Endometrial microvascular endothelial cells (primary cell): ENCODE measurements around the gene ALDH1L1. TPM values are rescaled to one million over a fixed set of nuclear protein-coding genes. Genes with fewer than 3 reads are reported as not detected.

Experiments used
- in situ Hi-C: cut with HindIII; loops from 2 replicates; pipeline ENCODE4 v1.10.0; 2017; ENCODE audit warnings: low sequenced_read_pairs, low pct_unique_long_range_greater_than_20kb; ENCODE audit errors: inconsistent ontology term
- total RNA-seq: library from RNA; depleted of rRNA; stranded (reverse); fragments of >200 nt; gene quantifications from one replicate; pipeline ENCODE4 v1.2.3, GENCODE V29; 2015; ENCODE audit errors: inconsistent ontology term

The ALDH1L1 gene
- total RNA-seq, 1 donor from 2014 or later = not detected

GRCh38 chr3:126158016-126158911 lies 22.1 kb downstream of the ALDH1L1 start:
- in situ Hi-C loops = no loop called here

GRCh38 chr3:126157083-126157768 lies 23.2 kb downstream of the ALDH1L1 start:
- in situ Hi-C loops = no loop called here

DNA sequence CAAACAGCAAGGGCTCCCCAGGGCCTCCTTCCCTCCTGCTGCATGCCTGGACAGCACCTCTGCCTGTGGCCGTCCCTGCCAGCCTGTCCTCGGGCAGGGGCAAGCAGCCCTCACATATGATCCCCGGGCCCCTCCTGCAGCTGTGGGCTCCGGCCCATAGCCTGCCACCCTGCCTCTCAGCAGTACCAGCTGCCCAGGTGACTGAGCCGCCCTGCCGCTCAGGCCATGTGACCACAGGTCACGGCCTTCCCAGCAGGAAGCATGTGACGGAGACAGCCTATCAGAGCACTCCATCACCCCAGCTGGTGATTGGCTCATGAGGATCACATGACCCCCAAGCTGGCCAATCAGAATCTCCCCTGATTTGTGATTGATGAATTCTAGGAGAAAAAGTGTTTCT lies 23.9 kb downstream of the ALDH1L1 start:
- in situ Hi-C loops = no loop called here

DNA sequence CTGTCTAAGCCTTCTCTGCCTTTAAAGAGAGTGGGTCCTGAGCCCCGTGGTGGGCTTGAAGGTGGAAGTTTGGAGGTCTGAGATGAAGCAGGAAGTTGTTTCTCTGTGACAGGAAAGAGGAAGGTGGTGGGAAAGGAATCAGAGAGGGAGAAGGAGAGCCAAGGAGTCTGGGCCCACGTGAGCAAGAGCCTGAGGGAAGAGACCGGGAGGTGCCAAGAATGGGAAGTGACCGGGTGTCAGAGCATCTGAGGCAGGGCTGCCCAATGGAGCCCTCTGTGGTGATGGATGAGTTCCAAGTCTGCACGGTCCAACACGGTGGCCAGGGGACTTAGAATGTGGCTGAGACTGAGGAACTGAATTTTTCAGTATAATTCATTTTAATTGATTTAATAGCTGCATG lies 24.6 kb downstream of the ALDH1L1 start:
- in situ Hi-C loops = no loop called here

DNA sequence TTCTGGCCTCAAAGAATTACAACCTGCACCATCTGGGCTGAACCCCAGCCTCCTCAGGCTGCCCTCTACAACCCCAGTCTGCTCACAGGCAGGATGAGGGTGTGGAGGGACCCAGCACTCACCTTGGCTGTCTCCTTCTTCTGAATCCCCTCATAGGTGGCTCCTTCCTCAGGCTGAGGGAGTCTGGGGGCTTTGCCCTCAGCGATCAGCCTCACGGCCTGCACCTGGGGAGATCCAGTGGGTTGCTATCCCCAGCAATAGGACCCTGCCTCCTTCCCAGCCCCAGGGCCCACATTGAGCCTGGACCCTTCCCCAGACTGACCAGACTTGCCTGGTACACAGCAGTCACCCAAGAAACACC lies 25.1 kb downstream of the ALDH1L1 start:
- in situ Hi-C loops = no loop called here

DNA sequence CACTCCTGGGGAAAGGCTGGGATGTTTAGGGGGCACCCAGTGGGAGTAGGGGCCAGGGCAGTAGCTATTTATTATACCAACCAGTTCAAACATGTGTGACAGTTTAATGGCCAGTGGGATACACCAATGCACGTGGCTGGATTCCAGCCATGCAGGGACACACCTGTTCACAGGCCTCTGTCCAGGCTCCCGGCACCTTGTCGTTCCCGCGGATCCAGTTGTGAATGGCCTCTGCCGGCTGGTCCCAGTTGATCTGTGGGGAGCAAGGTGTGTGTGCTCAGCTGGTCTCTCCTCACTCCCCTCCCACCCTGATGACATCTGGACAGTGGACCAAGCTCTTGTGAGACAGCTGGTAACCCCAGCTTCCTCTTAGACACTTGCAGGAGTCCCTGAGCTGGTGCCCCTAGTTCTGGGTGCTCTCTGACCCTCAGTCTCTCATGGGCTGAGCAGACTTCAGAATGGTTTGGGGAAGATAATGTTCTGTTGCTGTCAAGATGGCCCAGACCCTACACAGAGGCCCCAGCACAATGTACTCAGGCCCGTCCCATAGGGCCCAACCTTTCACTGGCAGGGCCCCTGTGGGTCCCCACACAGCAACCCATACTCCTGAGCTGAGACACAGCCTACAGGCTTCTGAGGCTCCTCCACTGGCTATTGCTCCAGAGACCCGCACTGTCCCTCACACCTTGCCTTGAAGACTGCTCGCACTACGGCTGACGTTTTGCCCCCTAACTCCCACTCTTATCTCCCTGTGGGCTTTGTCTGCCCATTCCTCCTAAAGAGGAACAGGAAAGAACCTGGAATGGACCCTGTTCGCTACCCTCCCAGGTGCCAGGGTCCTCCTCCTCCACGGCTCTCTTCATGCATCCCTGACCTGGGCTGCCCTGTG lies 25.8 kb downstream of the ALDH1L1 start:
- in situ Hi-C loops = no loop called here

GRCh38 chr3:126153695-126154360 lies 26.6 kb downstream of the ALDH1L1 start:
- in situ Hi-C loops = no loop called here

DNA sequence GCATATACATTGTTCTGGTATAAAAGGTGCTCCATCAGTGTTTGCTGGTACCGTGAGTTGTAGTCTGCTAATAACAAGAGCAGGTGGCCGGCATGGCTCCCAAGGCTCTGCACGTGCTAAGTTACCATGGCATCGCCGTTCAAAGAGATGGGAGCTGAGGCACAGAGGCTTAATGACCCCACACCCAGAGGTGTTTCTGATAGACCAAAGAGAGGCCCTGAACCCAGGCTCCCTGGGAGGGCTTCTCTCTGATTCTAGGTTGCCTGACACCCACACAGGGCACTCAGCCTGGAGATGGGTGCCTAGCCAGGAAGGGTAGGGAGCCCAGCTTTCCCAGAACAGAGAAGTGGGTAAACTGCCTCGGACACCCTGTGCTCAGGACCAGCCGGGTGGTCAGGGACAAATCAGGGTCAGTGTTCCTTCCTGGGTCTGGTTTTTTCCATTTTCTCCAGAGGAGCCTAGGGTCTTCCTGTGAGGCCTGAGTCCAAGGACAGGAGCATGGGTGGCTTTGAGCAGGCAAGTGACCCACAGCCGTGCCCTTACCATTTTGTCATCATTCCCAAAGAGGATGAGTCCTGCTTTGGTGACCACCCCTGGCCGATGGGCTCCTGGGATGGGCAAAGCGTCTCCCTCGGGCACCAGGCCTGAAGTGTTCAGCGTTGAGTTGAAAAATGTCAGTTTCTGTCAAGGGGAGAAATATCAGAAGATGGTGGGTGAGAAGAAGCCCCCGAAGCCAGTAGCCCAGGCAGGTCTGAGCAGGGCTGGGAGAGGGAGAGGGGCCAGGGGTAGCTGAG lies 27.3 kb downstream of the ALDH1L1 start:
- in situ Hi-C loops = no loop called here

DNA sequence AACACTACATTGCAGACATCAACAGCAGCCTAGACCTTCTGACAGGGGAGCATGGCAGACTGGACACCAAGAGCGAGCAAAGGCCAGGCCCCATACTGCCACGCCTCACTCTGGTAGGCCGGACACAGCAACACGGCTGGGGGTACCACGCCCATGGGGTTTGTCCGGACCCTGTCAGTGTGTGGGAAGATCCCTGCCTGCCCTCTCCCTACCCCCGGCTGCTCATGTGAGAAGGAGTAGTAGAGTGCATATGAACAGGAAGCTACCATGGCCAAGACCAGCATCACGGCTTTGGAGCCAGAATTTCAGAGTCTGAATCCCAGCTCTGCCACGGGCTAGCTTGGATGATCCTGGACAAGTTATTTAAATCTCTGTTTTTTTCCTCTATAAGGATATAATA lies 27.9 kb downstream of the ALDH1L1 start:
- in situ Hi-C loops = no loop called here

DNA sequence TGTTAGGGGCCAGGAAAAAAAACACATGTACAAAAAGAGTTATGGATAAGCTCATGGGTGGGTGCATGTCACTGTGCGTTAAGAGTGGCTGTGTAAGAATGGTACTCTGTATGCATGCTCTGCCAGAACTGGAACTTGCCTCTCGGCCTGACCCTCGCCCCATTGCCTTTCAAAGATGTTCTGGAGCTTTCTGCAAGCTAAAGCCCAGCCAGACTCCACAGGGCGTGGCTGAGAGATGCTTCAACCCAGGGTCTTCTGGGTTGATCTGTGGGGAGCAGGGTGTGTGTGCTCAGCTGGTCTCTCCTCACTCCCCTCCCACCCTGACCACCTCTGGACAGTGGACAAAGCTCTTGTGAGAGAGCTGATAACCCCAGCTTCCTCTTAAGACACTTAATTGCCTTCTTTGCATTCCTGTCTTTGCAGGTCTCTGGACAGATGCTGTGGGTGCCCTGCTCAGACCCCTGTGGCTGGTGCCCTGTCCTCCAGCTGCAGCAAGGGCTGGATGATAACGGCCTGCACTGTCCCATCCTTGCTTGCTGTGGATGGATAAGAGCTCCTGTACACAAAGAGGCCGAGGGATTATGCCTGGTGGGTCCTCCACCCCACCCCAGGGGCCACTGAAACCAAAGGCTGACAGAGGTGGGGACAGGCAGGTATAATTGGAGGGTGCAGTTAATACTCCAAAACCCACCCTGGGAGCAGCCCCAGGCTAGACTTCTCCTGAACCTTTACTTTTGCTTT lies 28.7 kb downstream of the ALDH1L1 start:
- in situ Hi-C loops = no loop called here

DNA sequence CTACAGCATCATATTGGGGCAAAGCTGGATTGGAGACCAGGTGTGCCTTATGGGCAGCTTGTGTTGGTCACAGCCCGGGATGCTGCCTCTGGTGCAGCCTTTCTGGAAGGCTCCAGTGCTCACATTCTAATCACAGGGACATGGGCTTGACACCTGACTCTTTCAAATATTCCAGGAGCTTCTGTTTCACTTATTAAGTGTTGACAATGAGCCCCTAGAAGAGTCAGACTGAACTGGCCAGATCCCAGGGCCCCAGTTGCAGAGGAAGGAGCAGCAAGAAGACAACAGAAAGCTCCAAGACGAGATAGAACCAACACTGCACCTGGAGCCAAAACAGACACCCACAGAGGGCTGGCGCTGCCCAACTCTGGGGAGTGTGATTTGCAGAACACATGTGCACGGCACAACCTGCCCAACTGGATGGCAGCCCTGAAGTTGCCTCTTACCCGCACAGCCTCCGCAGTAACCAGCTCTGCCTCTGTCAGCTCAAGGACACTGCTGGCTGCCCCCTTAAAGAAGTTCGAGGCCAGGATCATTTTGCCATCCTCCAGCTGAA lies 30.3 kb downstream of the ALDH1L1 start:
- in situ Hi-C loops = no loop called here

- in situ Hi-C loops = no loop called here
Observed at GRCh38 chr3:126149256-126149902, 31.0 kb downstream of the ALDH1L1 start.

DNA sequence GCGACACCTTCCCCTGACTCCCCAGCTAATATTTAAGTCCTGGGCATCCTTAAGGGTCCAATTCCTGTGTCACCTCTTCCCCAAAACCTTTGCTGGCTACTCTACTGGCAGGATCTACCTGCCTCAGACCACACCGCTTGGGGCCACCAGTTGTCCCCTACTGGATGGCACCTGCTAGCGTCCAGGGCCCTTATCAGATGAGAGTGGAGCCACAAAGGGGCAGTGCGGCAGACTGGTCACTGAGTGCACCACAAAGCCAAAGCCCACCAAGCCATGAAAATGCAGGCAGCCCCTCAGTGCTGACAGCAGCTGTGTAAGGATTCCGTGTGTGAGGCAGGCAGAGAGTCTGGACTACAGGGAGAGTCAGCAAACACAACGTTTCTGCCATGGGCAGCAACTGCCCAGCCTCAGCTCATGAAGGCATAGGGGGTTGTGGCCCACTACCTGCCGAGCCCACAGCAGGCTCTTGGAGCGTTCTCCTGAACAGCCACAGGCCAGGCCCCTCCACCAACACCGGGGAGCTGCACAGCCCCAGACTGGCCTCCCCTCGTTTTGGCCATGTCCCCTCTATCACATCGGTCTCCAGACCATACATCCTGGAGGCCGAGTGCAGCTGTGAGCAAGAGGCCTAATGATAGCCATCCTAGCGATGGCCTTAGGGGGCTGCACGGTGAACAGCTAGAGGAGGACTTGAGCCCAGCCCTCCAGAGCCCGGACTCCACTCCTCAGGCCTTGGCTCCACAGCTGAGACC lies 32.3 kb downstream of the ALDH1L1 start:
- in situ Hi-C loops = no loop called here

- in situ Hi-C loops = no loop called here
Observed at GRCh38 chr3:126147147-126147931, 33.0 kb downstream of the ALDH1L1 start.

DNA sequence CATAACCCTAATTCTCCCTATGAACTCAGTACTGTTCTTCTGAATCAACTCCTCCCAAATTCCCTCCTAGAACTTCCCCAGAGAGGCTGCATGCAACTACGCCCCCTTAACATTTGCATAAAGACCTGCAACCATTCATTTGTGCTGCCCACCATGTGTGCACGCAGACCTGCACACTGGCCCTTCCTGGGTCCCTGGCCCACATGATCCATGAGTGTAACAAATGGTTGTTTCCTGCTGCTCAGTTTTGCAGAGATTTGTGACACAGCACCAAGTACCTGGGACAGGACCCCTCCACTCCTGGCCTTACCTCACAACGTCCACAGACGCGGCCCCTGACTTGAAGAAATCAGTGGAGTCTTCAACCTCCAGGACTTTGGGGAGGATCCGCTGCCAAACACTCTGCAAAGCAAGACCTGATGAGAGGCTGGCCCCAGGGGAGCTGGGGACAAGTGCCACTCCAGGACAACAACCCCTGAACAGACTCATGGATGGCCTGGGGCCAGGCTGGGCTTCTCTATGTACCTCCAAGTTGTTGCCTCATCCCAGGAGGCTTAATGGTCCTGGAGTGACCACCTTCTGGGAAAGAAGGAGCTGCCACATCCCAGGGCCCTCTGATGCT lies 33.8 kb downstream of the ALDH1L1 start:
- in situ Hi-C loops = no loop called here
